HUES6 (cell line): ENCODE data around the gene RAB1B.
"Not testable (repeated sequence)": the region's sequence is repeated elsewhere in the genome, so short reads cannot be mapped to it uniquely, and the experiment has no call there.

ENCODE experiments used
- H3K27ac ChIP-seq: 2 replicates; pipeline ENCODE4 v1.7.0; 2013; ENCODE audit warnings: low read depth, mild to moderate bottlenecking, low read length, inconsistent platforms
- H3K27me3 ChIP-seq: 2 replicates; pipeline ENCODE4 v1.6.1; 2013; ENCODE audit warnings: low read length; ENCODE audit not compliant: control insufficient read depth, insufficient read depth
- H3K36me3 ChIP-seq: 2 replicates; pipeline ENCODE4 v1.6.1; 2013; ENCODE audit warnings: low read length; ENCODE audit not compliant: control insufficient read depth, insufficient read depth
- H3K4me1 ChIP-seq: 2 replicates; pipeline ENCODE4 v1.6.1; 2013; ENCODE audit warnings: low read length; ENCODE audit not compliant: control insufficient read depth, insufficient read depth
- H3K4me3 ChIP-seq: 2 replicates; pipeline ENCODE4 v1.5.1; 2013; ENCODE audit warnings: low read depth, low read length
- H3K9ac ChIP-seq: one replicate; pipeline ENCODE4 v1.6.1; 2013; ENCODE audit warnings: mild to moderate bottlenecking, low read length
- H3K9me3 ChIP-seq: 2 replicates; pipeline ENCODE4 v1.6.1; 2013; ENCODE audit warnings: low read depth, low read length; ENCODE audit not compliant: control insufficient read depth, insufficient read depth

RAB1B gene

GRCh38 chr11:66267039-66267378 is 1.4 kb upstream of the RAB1B start:
- H3K9me3 ChIP-seq, result no peaks in the 10 kb centered on the region
- no peaks in the 10 kb centered on the region for H3K4me1 ChIP-seq
- H3K27me3 ChIP-seq, result no peaks in the 10 kb centered on the region
- H3K4me3 ChIP-seq, result peak overlapping the region; percentile 75
- H3K27ac ChIP-seq, result no peak overlapping the region
- H3K9ac ChIP-seq, result peak overlapping the region; percentile 7
- peaks cover 45% of the 10 kb centered on the region for H3K36me3 ChIP-seq

DNA sequence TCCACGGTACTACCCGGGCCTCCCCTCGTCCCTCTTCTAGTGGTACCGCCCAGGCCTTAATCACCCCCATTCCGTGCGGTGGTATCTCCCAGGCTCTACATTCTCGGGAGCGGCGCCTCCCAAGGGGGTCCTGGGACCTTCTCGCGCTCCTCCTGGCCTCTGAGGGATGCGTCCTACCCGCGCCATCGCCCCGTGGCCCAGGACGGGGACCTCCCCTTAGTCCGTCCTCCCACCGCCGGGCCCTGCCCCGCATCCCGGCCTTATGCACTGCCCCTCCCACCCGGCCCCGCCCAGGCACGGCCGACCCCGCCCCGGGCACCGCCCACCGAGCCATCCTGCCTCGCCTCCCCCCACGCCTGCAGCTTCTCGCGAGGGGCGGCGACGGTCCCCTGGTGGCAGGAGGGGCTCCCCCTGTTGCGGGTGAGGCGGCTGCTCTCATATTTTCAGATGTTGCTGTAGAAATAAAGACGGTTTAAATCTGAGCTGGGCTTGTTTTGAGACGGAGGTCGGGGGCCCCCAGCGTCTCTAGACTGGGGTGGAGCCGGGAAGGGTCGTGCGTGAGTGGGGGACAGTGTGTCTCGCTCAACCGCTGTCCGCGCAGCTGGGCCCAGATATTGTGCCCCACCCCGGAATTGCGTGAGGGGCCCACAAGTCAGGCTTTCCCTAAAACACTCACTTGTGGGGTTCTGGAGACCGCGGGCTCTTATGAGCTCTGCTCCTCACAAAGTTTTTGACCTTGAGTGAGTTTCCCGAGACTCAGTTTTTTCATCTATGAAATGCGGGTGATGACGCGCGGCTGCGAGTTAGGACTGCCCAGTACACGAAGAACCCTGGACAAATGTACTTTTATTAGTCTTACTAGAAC is 828 bp upstream of the RAB1B start:
- H3K9ac ChIP-seq, result peak overlapping the region; percentile 65
- H3K27ac ChIP-seq, result no peak overlapping the region
- H3K9me3 ChIP-seq, result no peaks in the 10 kb centered on the region
- H3K36me3 ChIP-seq, result peaks cover 45% of the 10 kb centered on the region
- no peaks in the 10 kb centered on the region for H3K27me3 ChIP-seq
- H3K4me1 ChIP-seq, result no peaks in the 10 kb centered on the region
- H3K4me3 ChIP-seq, result peak overlapping the region; percentile 75

GRCh38 chr11:66268952-66269905 is 790 bp downstream of the RAB1B start:
- H3K4me1 ChIP-seq, result no peaks in the 10 kb centered on the region
- peak overlapping the region; percentile 94 for H3K9ac ChIP-seq
- peak overlapping the region; percentile 75 for H3K4me3 ChIP-seq
- H3K36me3 ChIP-seq, result peaks cover 45% of the 10 kb centered on the region
- no peaks in the 10 kb centered on the region for H3K9me3 ChIP-seq
- no peaks in the 10 kb centered on the region for H3K27me3 ChIP-seq
- peak overlapping the region; percentile 92 for H3K27ac ChIP-seq

- no peak overlapping the region for H3K27ac ChIP-seq
- H3K27me3 ChIP-seq, result no peaks in the 10 kb centered on the region
- no peak overlapping the region for H3K9ac ChIP-seq
- H3K4me1 ChIP-seq, result no peaks in the 10 kb centered on the region
- no peak overlapping the region for H3K4me3 ChIP-seq
- H3K9me3 ChIP-seq, result no peaks in the 10 kb centered on the region
- peaks cover 48% of the 10 kb centered on the region for H3K36me3 ChIP-seq
Measured at GRCh38 chr11:66271816-66272215, 3.4 kb downstream of the RAB1B start.

GRCh38 chr11:66272596-66272995 is 4.2 kb downstream of the RAB1B start:
- H3K27ac ChIP-seq, result no peak overlapping the region
- H3K4me3 ChIP-seq, result no peak overlapping the region
- H3K9me3 ChIP-seq, result no peaks in the 10 kb centered on the region
- no peak overlapping the region for H3K9ac ChIP-seq
- H3K4me1 ChIP-seq, result peaks cover 3% of the 10 kb centered on the region; the same call in 1 of the 2 replicates
- no peaks in the 10 kb centered on the region for H3K27me3 ChIP-seq
- peaks cover 48% of the 10 kb centered on the region for H3K36me3 ChIP-seq

- H3K4me3 ChIP-seq, result no peak overlapping the region
- H3K36me3 ChIP-seq, result peaks cover 48% of the 10 kb centered on the region
- no peaks in the 10 kb centered on the region for H3K9me3 ChIP-seq
- H3K27ac ChIP-seq, result no peak overlapping the region
- H3K27me3 ChIP-seq, result peaks cover 4% of the 10 kb centered on the region; the same call in 1 of the 2 replicates
- peaks cover 7% of the 10 kb centered on the region for H3K4me1 ChIP-seq
- H3K9ac ChIP-seq, result no peak overlapping the region
Measured at GRCh38 chr11:66274219-66274618, 5.8 kb downstream of the RAB1B start.

DNA sequence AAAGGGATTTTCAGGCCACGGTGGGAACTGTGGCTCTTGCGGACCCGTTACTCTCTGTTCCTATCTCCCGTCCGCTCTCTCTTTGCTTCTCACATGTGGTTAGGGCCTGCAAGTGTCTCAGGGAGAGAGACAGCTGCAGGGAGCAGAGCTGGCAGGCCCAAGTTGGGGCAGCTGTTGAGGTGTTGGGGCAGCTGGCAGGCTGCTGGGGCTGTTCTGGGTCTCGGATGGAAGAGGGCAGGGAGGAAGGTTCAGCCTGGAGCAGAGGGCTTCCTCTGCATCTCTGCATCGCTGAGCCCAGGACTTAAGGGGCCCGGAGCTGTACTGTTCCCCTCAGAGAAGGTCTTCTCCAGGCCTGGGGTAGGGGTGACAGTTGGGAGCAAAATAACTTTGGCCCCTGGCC is 7.0 kb downstream of the RAB1B start:
- no peaks in the 10 kb centered on the region for H3K9me3 ChIP-seq
- no peak overlapping the region for H3K9ac ChIP-seq
- H3K4me1 ChIP-seq, result peaks cover 12% of the 10 kb centered on the region
- no peak overlapping the region for H3K4me3 ChIP-seq
- H3K27ac ChIP-seq, result no peak overlapping the region
- H3K27me3 ChIP-seq, result peaks cover 16% of the 10 kb centered on the region
- peaks cover 48% of the 10 kb centered on the region for H3K36me3 ChIP-seq

DNA sequence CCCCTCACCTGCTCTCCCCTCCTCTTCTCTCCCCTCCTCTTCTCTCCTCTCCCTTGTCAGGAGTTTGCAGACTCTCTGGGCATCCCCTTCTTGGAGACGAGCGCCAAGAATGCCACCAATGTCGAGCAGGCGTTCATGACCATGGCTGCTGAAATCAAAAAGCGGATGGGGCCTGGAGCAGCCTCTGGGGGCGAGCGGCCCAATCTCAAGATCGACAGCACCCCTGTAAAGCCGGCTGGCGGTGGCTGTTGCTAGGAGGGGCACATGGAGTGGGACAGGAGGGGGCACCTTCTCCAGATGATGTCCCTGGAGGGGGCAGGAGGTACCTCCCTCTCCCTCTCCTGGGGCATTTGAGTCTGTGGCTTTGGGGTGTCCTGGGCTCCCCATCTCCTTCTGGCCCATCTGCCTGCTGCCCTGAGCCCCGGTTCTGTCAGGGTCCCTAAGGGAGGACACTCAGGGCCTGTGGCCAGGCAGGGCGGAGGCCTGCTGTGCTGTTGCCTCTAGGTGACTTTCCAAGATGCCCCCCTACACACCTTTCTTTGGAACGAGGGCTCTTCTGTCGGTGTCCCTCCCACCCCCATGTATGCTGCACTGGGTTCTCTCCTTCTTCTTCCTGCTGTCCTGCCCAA is 7.7 kb downstream of the RAB1B start:
- H3K27ac ChIP-seq, result no peak overlapping the region
- no peak overlapping the region for H3K4me3 ChIP-seq
- H3K9ac ChIP-seq, result no peak overlapping the region
- H3K27me3 ChIP-seq, result peaks cover 17% of the 10 kb centered on the region
- peaks cover 15% of the 10 kb centered on the region for H3K4me1 ChIP-seq
- peaks cover 48% of the 10 kb centered on the region for H3K36me3 ChIP-seq
- H3K9me3 ChIP-seq, result no peaks in the 10 kb centered on the region

DNA sequence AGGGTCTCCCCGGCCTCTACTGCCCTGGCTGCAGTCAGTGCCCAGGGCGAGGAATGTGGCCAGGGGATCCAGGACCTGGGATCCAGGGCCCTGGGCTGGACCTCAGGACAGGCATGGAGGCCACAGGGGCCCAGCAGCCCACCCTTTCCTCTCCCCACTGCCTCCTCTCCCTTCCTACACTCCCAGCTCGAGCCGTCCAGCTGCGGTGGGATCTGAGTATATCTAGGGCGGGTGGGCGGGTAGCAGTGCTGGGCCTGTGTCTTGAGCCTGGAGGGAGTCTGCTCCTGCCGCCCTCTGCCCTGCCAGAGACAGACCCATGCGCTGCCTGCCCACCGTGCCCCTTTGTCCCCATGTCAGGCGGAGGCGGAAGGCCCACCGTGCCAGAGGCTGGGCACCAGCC is 8.2 kb downstream of the RAB1B start:
- not testable (repeated sequence) for H3K4me3 ChIP-seq, H3K27ac ChIP-seq, H3K9ac ChIP-seq, H3K9me3 ChIP-seq
- H3K4me1 ChIP-seq, result peaks cover 17% of the 10 kb centered on the region
- H3K36me3 ChIP-seq, result peaks cover 47% of the 10 kb centered on the region
- H3K27me3 ChIP-seq, result peaks cover 17% of the 10 kb centered on the region

- Histone ChIP-seq H3K36me3 (peaks cover 42% of the 10 kb centered on the region), H3K27me3 (peaks cover 17% of the 10 kb centered on the region), H3K4me1 (peaks cover 21% of the 10 kb centered on the region)
- H3K9me3 ChIP-seq, H3K27ac ChIP-seq, H3K9ac ChIP-seq, H3K4me3 ChIP-seq: not testable (repeated sequence)
Measured at GRCh38 chr11:66277064-66277463, 8.6 kb downstream of the RAB1B start.
